Measurements from ENCODE around the gene CAPN3. TPM values are rescaled to one million over a fixed set of nuclear protein-coding genes. Genes with fewer than 3 reads are reported as not detected.
"Not testable (repeated sequence)": the region's sequence is repeated elsewhere in the genome, so short reads cannot be mapped to it uniquely, and the experiment has no call there.

The CAPN3 gene
- polyA plus RNA-seq (2013, experiment 1 of 2; ENCODE audit: insufficient read length): 1.3 TPM
- 2.0 TPM for polyA plus RNA-seq (2013, experiment 2 of 2; ENCODE audit: insufficient read length)

- no peak for DNase-seq
These were observed at the start of gene CAPN3 for GRCh38 chr15:42359249-42359648. Gene CAPN3, plus strand, starts transcription at chr15:42359501. Its CDS starts 305 bp downstream, at chr15:42359806.

DNA sequence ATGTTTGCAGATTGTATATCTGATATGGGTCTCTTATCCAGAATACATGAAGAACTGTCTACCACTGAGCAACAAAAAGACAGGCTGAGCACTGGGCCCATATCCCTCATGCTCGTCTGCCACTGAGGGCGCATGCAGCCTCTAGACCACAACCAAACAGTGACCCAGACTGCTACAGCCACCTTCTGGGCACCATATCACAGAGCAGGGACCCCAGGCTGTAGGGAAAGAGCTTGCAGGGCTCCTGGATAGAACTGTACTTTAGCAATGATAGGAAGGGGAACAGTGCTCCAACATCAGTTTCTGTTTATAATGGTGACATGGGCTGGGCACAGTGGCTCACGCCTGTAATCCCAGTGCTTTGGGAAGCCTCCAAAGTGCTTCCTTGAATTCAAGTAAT is 45.8 kb upstream of the CAPN3 start:
- no peak for DNase-seq

GRCh38 chr15:42314818-42315217 is 44.5 kb upstream of the CAPN3 start:
- no peak for DNase-seq

GRCh38 chr15:42315521-42315920 is 43.8 kb upstream of the CAPN3 start:
- DNase-seq: no peak

- not testable (repeated sequence) for DNase-seq
These were observed 43.0 kb upstream of the CAPN3 start for GRCh38 chr15:42316282-42316805.

DNA sequence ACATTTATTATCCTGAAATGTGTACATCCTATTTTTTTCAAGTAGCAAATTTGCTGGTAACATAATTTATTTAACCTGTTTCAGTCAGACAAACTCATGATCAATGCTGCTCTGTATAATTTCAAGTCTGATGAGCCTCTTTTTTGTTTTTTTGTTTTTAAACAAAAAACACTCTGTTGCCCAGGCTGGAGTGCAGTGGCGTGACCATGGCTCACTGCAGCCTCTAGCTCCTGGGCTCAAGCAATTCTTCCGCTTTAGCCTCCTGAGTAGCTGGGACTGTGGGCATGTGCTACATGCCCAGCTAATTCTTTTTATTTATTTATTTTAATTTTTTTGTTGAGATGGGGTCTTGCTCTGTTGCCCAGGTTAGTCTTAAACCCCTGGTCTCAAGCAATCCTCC is 40.1 kb upstream of the CAPN3 start:
- no peak for DNase-seq

GRCh38 chr15:42324308-42324707 is 35.0 kb upstream of the CAPN3 start:
- DNase-seq: no peak

DNA sequence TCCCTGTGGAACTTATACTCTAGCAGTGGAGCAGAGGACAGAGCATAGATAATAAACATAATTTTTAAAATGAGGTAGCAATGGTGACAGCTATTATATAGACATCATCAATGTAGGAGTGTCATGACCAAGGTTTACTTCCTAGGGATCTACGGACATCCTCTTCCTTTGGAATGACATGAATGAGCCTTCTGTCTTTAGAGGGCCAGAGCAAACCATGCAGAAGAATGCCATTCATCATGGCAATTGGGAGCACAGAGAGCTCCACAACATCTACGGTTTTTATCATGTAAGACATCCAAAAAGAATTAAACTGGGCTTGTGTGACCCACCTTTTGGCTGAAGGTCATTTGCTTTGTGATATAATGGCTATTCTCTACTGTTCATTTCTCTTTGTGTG is 30.1 kb upstream of the CAPN3 start:
- DNase-seq: no peak

- DNase-seq: no peak
These were observed 29.3 kb upstream of the CAPN3 start for GRCh38 chr15:42329992-42330391.

GRCh38 chr15:42331235-42331634 is 28.1 kb upstream of the CAPN3 start:
- DNase-seq: no peak

- peak; percentile 31 for DNase-seq
These were observed 27.0 kb upstream of the CAPN3 start for GRCh38 chr15:42332331-42332730.

- DNase-seq: no peak
These were observed 24.2 kb upstream of the CAPN3 start for GRCh38 chr15:42335074-42335473.

DNA sequence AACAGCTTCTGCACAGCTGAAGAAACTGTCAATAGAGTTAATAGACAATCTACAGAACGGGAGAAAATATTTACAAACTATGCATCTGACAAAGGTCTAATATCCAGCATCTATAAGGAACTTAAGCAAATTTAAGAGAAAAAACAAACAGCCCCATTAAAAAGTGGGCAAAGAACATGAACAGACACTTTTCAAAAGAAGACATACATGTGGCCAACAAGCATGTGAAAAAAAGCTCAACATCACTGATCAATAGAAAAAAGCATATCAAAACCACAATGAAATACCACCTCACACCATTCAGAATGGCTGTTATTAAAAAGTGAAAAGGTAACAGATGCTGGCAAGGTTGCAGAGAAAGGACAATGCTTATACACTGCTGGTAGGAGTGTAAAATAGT is 22.7 kb upstream of the CAPN3 start:
- DNase-seq: not testable (repeated sequence)

DNA sequence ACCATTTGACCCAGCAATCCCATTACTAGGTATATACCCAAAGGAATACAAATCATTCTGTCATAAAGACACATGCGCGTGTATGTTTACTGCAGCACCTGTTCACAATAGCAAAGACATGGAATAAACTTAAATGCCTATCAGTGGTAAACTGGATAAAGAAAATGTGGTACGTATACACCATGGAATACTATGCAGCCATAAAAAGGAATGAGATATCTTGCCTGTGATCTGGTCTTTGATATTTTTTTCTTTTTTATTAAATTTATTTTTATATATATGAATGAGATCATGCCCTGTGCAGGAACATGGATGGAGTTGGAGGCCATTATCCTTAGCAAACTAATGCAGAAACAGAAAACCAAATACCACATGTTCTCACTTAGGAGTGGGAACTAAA is 22.2 kb upstream of the CAPN3 start:
- DNase-seq: not testable (repeated sequence)

GRCh38 chr15:42338500-42338899 is 20.8 kb upstream of the CAPN3 start:
- DNase-seq: no peak

- DNase-seq: no peak
These were observed 15.6 kb upstream of the CAPN3 start for GRCh38 chr15:42343596-42344232.

- peak; percentile 36 for DNase-seq
These were observed 14.5 kb upstream of the CAPN3 start for GRCh38 chr15:42344763-42345162.

- no peak for DNase-seq
These were observed 13.8 kb upstream of the CAPN3 start for GRCh38 chr15:42345504-42345903.

DNA sequence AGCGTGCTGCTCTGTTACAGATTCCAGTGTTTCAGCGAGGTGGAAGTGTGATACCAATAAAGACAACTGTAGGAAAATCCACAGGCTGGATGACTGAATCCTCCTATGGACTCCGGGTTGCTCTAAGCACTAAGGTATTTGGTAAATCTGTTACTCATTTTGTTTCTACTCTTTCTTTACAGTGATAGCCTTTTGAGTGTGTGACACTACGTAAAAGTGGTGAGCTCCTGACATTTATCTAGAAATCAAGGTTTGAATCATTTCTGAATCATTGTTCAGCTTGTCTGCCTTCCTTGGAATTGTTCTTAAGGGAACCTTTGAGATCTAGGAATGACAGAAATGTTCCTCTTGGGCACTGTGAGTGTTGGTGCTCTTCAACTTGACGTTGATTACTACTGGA is 11.2 kb upstream of the CAPN3 start:
- peak; percentile 73 for DNase-seq

- peak; percentile 67 for DNase-seq
These were observed 10.1 kb upstream of the CAPN3 start for GRCh38 chr15:42349186-42349585.

DNA sequence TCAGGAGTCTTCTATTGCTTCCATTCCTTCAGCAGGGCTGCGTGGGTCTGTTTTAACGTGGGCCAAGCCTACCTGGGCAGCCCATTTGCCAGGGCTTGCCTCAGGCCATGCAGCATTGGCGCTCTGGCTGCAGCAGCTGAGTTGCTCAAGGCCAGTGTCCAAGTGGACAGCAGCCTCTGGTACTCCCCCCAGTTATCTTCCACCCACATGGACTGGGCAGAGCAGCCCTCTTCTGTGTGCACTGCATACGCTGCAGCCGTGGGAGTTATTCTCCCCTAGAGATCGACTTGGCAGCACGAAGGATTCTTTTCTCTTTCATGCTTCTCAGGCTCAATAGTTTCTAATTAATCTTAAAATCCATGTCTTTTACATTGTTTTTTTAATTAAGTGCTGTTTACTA is 6.9 kb upstream of the CAPN3 start:
- DNase-seq: no peak

- DNase-seq: no peak
These were observed 6.2 kb upstream of the CAPN3 start for GRCh38 chr15:42353061-42353460.

- no peak for DNase-seq
These were observed 4.5 kb upstream of the CAPN3 start for GRCh38 chr15:42354824-42355223.

DNA sequence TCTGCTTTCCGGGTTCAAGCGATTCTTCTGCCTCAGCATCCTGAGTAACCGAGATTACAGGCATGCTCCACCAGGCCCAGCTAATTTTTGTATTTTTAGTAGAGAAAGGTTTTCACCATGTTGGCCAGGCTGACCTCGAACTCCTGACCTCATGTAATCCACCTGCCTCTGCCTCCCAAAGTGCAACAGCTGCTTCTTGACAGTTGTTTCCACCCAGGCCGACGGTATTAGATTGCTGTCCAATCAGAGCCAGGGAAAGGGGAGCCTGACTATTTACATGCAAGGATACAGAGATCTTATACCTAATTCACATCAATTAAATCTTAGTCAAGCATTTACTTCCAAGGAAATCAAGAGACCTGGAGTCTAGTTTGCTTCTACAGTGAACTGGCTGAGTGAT is 4.0 kb upstream of the CAPN3 start:
- DNase-seq: no peak

GRCh38 chr15:42356851-42357250 is 2.5 kb upstream of the CAPN3 start:
- no peak for DNase-seq
